ENCODE measurements around the gene ENTPD1. TPM values are rescaled to one million over a fixed set of nuclear protein-coding genes. Genes with fewer than 3 reads are reported as not detected.

Gene ENTPD1
- total RNA-seq, 1 donor from 2014 or later, result 1.0 TPM

DNA sequence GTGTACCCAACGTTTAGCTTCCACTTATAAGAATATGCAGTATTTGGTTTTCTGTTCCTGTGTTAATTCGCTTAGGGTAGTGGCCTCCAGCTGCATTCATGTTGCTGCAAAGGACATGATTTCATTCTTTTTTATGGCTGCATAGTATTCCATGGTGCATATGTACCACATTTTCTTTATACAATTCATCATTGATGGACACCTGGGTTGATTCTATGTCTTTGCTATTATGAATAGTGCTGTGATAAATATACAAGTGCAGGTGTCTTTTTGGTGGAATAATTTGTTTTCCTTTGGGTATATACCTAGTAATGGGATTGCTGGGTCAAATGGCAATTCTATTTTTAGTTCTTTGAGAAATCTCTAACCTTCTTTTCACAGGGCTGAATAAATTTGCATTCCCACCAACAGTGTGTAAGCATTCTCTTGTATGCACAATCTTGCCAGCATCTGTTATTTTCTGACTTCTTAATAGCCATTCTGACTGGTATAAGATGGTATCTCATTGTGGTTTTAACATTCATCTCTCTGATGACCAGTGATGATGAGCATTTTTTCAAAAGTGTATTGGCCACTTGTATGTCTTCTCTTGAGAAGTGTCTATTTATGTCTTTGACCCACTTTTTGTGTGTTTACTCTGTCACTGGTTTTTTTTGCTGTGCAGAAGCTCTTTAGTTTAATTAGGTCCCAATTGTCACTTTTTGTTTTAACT is 79.3 kb downstream of the ENTPD1 start:
- Mint-ChIP-seq H3K4me1 (ENCODE audit: unreplicated experiment) (no peaks in the 10 kb centered on the region), H3K27ac (no peak overlapping the region), H3K9me3 (no peaks in the 10 kb centered on the region), H3K27me3 (no peaks in the 10 kb centered on the region), H3K36me3 (no peaks in the 10 kb centered on the region), H3K4me3 (no peak overlapping the region)
- TF ChIP-seq, protein P1, sequence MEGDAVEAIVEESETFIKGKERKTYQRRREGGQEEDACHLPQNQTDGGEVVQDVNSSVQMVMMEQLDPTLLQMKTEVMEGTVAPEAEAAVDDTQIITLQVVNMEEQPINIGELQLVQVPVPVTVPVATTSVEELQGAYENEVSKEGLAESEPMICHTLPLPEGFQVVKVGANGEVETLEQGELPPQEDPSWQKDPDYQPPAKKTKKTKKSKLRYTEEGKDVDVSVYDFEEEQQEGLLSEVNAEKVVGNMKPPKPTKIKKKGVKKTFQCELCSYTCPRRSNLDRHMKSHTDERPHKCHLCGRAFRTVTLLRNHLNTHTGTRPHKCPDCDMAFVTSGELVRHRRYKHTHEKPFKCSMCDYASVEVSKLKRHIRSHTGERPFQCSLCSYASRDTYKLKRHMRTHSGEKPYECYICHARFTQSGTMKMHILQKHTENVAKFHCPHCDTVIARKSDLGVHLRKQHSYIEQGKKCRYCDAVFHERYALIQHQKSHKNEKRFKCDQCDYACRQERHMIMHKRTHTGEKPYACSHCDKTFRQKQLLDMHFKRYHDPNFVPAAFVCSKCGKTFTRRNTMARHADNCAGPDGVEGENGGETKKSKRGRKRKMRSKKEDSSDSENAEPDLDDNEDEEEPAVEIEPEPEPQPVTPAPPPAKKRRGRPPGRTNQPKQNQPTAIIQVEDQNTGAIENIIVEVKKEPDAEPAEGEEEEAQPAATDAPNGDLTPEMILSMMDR (conservative IDR thresholded peaks at IDR 0.05), result no peak
- no peak for DNase-seq (ENCODE audit: extremely low spot score, unreplicated experiment)

DNA sequence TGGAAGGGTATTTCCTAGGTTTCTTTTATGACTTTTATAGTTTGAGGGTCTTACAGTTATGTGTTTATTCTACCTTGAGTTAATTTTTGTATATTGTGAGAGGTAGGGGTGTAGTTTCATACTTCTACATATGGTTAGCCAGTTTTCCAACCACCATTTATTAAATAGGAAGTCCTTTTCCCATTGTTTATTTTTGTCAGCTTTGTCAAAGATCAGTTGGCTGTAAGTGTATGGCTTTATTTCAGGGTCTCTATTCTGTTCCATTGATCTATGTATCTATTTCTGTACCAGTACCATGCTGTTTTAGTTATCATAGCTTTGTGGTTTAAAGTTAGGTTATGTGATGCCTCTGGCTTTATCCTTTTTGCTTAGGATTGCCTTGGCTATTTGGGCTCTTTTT is 79.9 kb downstream of the ENTPD1 start:
- H3K9me3 Mint-ChIP-seq, result no peaks in the 10 kb centered on the region
- no peaks in the 10 kb centered on the region for H3K4me1 Mint-ChIP-seq (ENCODE audit: unreplicated experiment)
- H3K27me3 Mint-ChIP-seq, result no peaks in the 10 kb centered on the region
- no peak overlapping the region for H3K27ac Mint-ChIP-seq
- no peak overlapping the region for H3K4me3 Mint-ChIP-seq
- TF ChIP-seq, protein P1 (conservative IDR thresholded peaks at IDR 0.05), result no peak
- no peak for DNase-seq (ENCODE audit: extremely low spot score, unreplicated experiment)
- H3K36me3 Mint-ChIP-seq, result no peaks in the 10 kb centered on the region

DNA sequence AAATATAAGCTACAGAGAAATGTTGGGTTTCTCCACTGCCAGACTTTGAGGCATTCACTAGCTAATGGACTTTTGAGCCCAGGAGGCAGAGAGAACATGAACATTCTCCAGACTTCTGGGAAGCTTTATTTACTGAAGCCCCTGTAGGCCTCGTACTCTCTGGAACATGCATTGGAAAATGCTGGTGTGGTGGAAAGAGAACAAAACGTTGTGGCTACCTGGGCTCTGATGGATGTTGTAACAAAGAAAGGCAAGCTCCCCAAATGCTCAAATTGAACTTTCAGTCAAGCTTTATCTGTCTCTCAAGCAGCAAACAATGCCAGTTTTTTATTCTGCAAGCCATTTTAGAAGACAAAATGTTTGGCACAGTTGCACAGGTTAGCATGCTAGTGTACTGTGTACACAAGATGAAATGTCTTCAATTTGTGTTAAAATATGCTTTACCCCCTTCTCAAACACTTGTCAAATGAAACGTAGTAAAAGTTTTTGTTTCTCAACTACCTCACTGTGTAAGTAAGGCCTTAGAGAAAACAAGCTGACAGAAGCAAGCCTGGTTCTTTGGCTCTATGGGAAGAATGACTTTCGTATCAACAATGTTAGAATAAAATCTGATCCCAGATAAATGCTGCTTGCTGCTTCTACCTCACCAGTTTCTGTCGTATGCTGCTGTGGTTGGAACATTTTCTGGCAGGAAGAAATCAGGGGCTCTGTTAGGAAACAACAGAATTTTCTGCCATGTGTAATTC is 80.8 kb downstream of the ENTPD1 start:
- TF ChIP-seq, protein P1 (conservative IDR thresholded peaks at IDR 0.05), result no peak
- H3K9me3 Mint-ChIP-seq, result no peaks in the 10 kb centered on the region
- no peaks in the 10 kb centered on the region for H3K4me1 Mint-ChIP-seq (ENCODE audit: unreplicated experiment)
- no peaks in the 10 kb centered on the region for H3K27me3 Mint-ChIP-seq
- no peak for DNase-seq (ENCODE audit: extremely low spot score, unreplicated experiment)
- H3K36me3 Mint-ChIP-seq, result no peaks in the 10 kb centered on the region
- no peak overlapping the region for H3K27ac Mint-ChIP-seq
- no peak overlapping the region for H3K4me3 Mint-ChIP-seq

DNA sequence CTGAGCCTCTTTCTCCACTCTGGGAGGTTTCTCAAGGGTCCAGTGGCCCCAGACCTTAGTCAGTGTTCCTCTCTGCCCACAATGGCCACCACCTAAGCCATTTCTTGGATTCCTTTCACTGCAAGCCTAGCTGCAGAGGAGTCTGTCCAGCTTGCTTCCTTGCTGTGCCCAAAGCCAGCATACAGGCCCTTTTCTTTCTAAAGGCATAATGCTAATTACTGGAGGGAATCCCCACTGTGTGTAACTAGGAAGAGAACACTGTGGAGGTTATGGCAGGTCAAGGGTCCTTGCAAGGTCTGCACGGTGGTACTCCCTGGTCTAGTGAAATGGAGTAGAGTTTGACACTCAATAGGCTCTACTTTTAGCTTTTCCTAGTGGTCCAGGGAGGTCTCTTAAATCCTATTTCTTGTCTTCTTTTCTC is 81.4 kb downstream of the ENTPD1 start:
- H3K36me3 Mint-ChIP-seq, result no peaks in the 10 kb centered on the region
- no peak overlapping the region for H3K27ac Mint-ChIP-seq
- no peaks in the 10 kb centered on the region for H3K9me3 Mint-ChIP-seq
- H3K4me3 Mint-ChIP-seq, result no peak overlapping the region
- TF ChIP-seq, protein P1 (conservative IDR thresholded peaks at IDR 0.05), result no peak
- no peaks in the 10 kb centered on the region for H3K4me1 Mint-ChIP-seq (ENCODE audit: unreplicated experiment)
- no peak for DNase-seq (ENCODE audit: extremely low spot score, unreplicated experiment)
- H3K27me3 Mint-ChIP-seq, result no peaks in the 10 kb centered on the region

DNA sequence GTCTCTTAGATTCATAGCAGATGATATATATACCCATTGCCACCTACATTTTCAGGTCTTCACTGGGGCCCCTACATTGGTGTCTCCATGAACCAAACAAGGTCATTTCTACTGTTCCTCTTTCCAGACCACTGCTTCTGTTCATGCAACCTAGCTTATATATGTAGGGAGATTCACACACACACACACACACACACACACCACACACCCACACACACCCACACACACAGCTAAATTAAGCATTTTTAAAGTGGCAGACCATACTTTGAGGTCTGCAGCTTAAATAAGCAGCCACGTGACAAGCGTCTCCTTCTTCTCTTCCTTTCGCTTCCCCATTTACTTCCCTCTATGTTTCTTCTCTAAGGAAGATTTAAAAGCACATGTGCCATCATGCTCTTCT is 81.8 kb downstream of the ENTPD1 start:
- Mint-ChIP-seq H3K4me1 (ENCODE audit: unreplicated experiment) (no peaks in the 10 kb centered on the region), H3K27ac (no peak overlapping the region), H3K9me3 (no peaks in the 10 kb centered on the region), H3K4me3 (no peak overlapping the region), H3K36me3 (no peaks in the 10 kb centered on the region), H3K27me3 (no peaks in the 10 kb centered on the region)
- DNase-seq (ENCODE audit: extremely low spot score, unreplicated experiment), result no peak
- TF ChIP-seq, protein P1 (conservative IDR thresholded peaks at IDR 0.05), result no peak

Data from type B pancreatic cell (in vitro differentiated cells).